Cardiac fibroblast (primary cell): ENCODE data around the gene EIF4G3.
"Not testable (repeated sequence)": the region's sequence is repeated elsewhere in the genome, so short reads cannot be mapped to it uniquely, and the experiment has no call there.

Experiments used
- DNase-seq, 2 donors: peaks; one replicate each; pipeline versions ENCODE4 v3.0.0 to v3.0.0-alpha.2; 2010; ENCODE audit warnings: low read depth in 2 of 2
- H3K4me3 ChIP-seq, 2 donors: replicated peaks in 1 of 2; 1 replicate in 1 of 2; 2 replicates in 1 of 2; pipeline ENCODE4 v1.5.1; 2011; ENCODE audit warnings: low read depth in 2 of 2, low read length in 2 of 2, mild to moderate bottlenecking in 2 of 2, moderate library complexity in 1 of 2
- TF ChIP-seq, protein P1 (sequence below): IDR thresholded peaks from one replicate; pipeline ENCODE4 v1.5.1; 2011; ENCODE audit warnings: low read depth, mild to moderate bottlenecking, low read length, inconsistent platforms

The EIF4G3 gene

GRCh38 chr1:20811916-20812315 is 364.8 kb downstream of the EIF4G3 start:
- TF ChIP-seq, protein P1, sequence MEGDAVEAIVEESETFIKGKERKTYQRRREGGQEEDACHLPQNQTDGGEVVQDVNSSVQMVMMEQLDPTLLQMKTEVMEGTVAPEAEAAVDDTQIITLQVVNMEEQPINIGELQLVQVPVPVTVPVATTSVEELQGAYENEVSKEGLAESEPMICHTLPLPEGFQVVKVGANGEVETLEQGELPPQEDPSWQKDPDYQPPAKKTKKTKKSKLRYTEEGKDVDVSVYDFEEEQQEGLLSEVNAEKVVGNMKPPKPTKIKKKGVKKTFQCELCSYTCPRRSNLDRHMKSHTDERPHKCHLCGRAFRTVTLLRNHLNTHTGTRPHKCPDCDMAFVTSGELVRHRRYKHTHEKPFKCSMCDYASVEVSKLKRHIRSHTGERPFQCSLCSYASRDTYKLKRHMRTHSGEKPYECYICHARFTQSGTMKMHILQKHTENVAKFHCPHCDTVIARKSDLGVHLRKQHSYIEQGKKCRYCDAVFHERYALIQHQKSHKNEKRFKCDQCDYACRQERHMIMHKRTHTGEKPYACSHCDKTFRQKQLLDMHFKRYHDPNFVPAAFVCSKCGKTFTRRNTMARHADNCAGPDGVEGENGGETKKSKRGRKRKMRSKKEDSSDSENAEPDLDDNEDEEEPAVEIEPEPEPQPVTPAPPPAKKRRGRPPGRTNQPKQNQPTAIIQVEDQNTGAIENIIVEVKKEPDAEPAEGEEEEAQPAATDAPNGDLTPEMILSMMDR = no peak
- DNase-seq = no peak
- no peak overlapping the region for H3K4me3 ChIP-seq

DNA sequence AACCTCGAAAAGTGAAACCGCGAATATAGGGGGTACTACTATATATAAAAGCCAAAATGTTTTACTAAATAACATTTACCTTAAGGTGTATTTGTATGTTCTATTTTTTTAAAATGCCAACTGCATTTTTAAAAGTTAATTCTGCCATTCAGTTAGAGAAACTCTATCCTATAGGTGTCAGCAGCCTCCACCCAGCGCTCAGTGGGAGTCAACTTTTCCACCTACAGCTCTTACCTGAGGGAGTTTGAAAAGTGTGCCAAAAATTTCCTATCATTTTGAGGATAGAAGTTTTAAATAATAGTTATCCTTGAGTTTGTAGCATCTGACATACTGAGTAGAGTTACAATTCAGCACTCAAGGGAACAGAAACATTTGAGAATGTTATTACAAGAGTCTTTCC is 383.5 kb downstream of the EIF4G3 start:
- no peak for DNase-seq

GRCh38 chr1:20792196-20792595 is 384.5 kb downstream of the EIF4G3 start:
- TF ChIP-seq, protein P1 = no peak
- H3K4me3 ChIP-seq = no peak overlapping the region
- DNase-seq = peak; percentile 84 to 93

More for the DNA sequence above, 383.5 kb downstream of the EIF4G3 start:
- TF ChIP-seq, protein P1 = no peak
- no peak overlapping the region for H3K4me3 ChIP-seq

DNA sequence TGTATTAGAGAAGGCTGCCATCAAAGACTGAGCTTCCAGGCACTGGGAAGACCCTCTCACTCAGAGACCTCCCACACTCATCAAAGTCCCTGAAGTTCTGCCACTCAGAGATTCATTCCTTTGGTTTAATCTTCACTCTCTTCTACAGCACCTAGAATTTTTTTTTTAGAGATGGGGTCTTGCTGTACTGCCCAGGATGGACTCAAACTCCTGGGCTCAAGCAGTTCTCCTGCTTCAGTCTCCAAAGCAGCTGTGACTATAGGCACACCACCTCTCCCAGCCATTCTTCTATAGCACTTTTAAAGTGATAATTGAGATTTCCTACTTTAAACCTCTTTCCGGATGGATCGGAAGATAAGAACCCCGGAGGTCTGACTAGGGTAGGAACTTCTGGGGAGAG is 385.9 kb downstream of the EIF4G3 start:
- TF ChIP-seq, protein P1 = no peak
- no peak overlapping the region for H3K4me3 ChIP-seq
- DNase-seq = no peak

DNA sequence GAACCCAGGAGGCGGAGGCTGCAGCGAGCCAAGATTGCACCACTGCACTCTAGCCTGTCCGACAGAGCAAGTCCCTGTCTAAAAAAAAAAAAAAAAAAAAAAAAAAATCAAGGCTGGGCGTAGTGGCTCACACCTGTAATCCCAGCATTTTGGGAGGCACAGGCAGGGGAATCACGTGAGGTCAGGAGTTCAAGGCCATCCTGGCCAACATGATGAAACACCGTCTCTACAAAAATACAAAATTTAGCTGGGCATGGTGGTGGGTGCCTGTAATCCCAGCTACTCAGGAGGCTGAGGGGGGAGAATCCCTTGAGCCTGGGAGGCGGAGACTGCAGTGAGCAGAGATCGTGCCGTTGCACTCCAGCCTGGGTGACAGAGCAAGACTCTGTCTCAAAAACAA is 387.1 kb downstream of the EIF4G3 start:
- DNase-seq, H3K4me3 ChIP-seq: not testable (repeated sequence)

- TF ChIP-seq, protein P1 = no peak
- H3K4me3 ChIP-seq = peak overlapping the region; percentile 64 to 98
- peak; percentile 70 to 82 for DNase-seq
Measured at GRCh38 chr1:20787840-20788795, 388.6 kb downstream of the EIF4G3 start.

GRCh38 chr1:20787029-20787839 is 389.5 kb downstream of the EIF4G3 start, which contains the start of gene HP1BP3:
HP1BP3 (minus strand) TSS chr1:20787307; CDS start chr1:20780440, 6,867 bp downstream.
- peak within 1 kb of the TSS; percentile 87 to 98 for H3K4me3 ChIP-seq
- DNase-seq = peak; percentile 65 to 77
- TF ChIP-seq, protein P1 = no peak
